NCI-H2029 treated with DMSO at 0.1 percent for 48 hours (cell line): ENCODE results near the gene ANKRD16.
"Not testable (repeated sequence)": the region's sequence is repeated elsewhere in the genome, so short reads cannot be mapped to it uniquely, and the experiment has no call there.

Experiments
- DNase-seq: peaks from one replicate; lab custom pipeline; 2025; lab: John Stamatoyannopoulos, UW

ANKRD16 gene

DNA sequence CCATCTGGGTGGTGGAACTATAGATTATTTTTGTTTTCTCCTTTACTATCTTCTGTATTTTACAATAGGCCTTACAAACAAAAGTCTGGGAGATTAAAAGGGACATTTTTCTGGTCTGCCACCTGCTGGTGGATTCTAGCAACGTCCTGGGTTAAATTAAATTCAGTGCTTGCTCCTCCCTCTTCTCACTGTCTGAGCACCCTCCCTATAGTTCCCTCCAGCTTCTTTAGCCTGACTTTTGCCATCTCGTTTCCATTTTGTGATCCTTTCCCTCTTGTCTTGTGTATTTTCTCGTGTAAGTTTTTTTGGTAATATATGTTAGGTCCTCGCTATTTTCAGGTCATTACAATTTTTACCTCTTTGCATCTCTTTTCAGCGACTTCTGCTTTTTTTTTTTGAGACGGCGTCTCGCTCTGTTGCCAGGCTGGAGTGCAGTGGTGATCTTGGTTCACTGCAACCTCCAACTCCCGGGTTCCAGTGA lies 16.1 kb downstream of the ANKRD16 start:
- peak; percentile 1 for DNase-seq

DNA sequence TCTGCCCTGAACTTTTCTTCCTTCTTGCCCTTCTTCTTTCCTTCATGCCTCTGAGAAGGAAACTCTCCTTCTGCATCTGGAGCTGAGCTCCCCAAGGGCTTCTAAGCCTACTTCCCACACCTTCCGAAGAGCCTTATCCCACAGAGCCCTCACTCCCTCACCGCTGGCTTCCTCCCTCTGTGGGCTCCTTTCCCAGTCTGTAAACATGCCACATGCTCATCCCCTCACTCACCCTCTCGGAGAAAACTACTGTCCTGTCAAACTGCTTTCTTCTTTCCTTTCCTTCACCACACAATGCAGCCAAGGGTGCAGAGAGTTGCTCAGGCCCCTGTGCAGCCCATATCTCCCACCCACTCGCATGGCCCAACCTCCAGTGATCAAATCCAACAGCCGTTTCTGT lies 18.1 kb downstream of the ANKRD16 start:
- no peak for DNase-seq

DNA sequence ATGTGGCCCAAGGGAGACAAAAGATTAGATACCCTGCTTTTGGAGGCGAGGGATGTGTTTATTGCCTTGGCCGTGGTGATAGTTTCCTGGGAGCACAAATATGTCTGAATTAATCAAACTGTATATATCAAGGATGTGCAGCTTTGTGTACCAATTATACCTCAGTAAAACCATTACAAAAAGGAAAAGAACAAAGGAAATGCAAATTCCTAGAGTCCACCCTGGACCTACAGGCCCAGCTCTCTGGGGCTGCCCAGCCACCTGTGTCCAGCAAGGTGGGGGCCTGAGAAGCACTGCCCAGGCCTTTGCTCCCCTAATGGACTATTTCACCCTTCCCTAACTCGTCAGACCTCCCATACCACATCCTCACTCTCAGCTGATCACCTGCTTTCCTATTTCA lies 20.5 kb downstream of the ANKRD16 start:
- no peak for DNase-seq

DNA sequence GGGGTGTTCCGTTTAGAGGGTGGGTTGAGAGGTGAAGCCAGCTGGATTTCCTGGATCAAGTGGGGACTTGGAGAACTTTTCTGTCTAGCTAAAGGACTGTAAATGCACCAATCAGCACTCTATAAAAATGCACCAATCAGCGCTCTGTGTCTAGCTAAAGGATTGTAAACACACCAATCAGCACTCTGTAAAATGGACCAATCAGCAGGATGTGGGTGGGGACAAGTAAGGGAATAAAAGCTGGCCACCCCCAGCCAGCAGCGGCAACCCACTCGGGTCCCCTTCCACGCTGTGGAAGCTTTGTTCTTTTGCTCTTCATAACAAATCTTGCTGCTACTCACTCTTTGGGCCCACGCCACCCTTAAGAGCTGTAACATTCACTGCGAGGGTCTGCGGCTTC lies 21.3 kb downstream of the ANKRD16 start:
- DNase-seq, result not testable (repeated sequence)

DNA sequence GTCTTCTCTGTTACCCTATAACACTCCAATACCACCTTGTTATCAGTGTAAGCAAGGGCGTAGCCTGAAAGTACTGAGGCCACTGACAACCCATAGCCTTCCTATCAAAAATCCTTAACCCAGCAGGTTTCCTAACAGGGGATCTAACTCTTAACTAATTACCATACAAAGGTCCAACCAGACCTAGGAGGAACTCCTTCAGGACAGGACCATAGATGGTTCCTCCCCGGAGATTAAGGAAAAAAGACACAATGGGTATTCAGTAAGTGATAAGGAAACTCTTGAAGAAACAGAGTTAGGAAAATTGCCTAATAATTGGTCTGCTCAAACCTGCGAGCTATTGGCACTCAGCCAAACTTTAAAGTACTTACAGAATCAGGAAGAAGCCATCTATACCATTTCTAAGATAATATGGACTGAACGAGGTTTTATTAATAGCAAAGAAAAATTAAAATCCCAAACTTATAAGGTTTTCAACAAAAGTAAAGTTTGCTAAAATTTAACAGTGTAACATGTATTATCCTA lies 22.5 kb downstream of the ANKRD16 start:
- DNase-seq, result not testable (repeated sequence)

DNA sequence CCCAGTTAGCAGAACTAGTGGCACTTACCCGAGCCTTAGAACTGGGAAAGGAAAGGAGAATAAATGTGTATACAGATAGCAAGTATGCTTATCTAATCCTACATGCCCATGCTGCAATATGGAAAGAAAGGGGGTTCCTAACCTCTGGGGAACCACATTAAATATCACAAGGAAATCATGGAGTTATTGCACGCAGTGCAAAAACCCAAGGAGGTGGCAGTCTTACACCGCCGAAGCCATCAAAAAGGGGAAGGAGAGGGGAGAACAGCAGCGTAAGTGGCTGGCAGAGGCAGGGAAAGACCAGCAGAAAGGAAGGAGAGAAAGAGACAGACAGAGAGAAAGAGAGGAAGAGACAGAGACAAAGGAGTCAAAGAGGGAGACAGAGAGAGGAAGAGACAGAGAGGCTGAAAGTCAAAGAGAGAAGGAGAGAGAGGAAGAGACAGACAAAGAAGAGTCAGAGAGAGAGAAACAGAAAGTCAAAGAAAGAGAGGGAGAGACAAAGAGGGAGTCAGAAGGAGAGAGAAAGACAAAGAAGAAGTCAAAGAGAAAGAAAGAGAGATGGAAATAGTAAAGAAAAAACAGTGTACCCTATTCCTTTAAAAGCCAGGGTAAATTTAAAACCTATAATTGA lies 23.1 kb downstream of the ANKRD16 start:
- not testable (repeated sequence) for DNase-seq

DNA sequence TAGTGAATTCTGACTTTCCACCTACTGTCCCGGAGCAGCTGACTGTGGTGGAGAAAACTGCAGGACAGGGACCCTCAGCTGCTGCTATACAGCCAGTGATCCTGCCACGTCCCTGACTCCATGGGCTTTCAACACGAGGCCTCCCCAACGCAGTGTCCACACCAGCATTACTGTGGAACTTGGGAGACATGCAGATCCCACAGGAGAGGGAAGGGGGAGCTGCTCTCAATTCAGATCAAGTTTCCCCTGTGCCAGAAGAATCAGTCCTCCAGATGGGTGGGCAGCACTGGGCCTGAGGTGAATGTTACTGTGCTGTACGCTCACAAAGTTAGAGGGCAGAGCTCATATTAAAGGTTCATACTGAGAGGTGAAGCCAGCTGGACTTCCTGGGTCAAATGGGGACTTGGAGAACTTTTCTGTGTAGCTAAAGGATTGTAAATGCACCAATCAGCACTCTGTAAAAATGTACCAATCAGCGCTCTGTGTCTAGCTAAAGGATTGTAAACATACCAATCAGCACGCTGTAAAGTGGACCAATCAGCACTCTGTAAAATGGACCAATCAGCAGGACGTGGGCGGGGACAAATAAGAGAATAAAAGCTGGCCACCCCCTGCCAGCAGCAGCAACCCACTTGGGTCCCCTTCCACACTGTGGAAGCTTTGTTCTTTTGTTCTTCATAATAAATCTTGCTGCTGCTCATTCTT lies 26.6 kb downstream of the ANKRD16 start:
- DNase-seq, result not testable (repeated sequence)

DNA sequence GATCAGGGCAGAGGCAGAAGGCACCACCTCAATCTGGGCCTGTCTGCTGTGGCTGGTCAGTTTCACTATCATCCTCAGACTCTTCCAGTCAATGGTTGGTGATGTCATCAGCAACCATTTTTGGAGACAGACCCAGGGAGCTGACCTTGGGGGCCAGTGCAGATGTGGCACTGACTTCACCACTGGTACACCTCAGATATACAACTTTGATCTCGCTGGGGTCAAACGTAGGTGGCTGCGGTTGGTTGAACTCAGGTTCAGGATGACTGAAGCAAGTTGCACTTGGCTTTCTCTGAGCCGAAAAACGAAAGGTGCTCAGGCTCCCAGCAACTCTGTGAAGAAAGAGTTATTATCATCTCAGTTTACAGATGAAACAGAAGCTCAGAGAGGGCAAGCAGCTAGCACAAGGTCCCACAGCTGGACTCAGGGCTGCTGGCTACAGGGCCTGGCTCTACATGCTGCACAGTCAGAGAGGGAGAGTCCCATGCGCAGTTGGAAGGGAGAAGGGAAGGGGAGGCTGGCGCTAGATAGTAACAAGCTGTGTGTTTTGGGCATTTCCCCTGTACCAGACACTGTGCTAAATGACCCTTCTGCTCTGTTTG lies 27.2 kb downstream of the ANKRD16 start:
- DNase-seq, result no peak

DNA sequence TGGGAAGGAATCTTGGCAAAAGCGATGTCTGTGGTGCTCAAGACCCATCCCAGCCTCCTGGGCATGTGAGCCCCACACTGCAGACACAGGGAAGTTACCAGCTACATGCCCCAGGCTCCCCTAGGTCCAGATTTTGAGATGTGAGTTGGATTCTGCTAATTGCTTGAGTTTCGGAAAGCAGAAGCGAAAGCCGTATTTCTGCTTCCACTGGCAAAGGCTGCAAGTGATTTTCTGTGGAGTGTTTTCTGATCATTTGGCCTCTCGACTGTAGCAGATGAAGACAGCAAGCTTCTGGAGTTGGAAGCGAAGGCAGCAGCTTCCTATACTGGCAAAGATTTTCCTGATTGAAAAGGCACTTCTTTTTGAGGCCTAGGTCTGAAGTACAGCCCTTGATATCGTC lies 29.6 kb downstream of the ANKRD16 start:
- DNase-seq, result no peak

DNA sequence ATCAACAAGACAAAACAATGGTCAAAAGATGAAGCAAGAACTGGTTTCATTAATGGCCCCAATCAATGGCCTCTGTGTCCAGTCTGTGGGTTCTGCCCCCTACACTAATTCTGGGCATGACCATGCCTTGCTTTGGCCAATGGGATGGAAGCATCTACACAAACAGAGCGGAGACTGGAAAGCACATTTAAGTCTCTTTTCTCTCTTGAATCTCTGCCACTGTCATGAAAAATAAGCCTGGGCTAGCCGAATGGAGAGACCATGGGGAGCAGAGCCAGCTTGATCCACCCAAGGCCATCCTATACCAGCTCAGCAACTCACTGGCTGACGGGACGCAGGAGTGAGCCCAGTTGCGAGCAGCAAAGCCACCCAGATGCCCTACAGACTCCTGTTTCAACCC lies 30.9 kb downstream of the ANKRD16 start:
- no peak for DNase-seq

DNA sequence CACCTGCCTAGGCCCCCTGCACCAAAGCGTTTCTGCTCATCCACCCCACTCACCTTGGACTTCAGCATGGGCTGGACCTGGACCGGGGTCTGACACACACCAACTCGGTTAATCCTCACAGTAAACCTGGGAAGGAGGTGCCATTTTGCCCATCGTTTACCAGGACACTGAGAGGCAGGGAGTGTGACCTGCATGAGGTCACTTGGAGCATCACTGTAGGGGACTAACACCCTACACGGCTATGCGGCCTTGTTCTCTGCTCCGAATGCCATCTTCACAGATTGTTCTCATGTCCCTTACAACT lies 33.0 kb downstream of the ANKRD16 start:
- no peak for DNase-seq

DNA sequence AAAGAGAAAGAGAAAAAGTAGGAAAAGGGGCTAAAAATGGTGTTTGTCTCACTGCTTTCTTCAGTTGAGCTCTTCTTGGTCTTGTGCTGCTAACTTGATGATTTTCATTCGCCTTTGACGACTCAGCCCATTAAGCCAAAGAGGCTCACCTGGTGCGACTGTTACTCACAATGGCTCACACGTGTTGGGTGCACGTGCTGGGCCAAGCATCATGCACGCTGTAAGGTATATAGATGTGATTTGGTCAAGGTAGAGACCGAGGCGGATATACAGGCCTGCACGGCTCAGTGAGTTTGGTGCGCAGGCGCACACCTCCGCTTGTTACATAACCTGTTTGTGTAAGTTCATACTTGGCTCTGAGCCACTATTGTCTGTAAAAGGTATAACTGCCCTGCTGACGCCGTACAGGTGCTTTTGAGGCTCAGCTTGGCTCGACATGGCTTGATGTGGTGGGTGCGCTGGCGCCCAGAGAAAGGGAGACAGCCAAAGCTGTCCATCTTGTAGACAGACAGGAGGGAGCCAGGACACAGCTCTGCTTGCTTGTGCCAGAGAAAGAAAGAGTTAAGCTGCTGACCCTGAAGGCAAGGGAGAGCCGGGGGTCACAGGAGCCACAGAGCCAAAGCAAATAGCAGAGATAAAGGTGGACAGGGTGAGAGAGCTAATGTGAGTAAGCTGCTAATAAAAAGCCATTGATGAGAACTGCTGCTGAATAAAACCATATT lies 33.6 kb downstream of the ANKRD16 start:
- no peak for DNase-seq

DNA sequence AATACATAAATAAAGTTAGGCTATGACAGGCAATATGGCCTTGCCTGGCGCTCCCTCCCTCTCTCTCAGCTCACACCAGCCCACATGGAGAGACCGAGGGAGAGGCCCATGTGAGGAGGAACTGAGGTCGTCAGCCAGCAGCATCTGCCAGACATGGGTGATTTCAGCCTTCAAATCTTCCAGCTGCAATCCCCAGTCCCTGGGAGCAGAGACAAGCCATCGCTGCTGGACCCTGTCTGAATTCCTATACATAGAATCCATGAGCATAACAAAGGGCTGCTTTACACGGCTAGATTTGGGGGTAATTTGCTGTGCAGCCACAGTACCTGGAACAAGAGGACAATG lies 35.6 kb downstream of the ANKRD16 start:
- DNase-seq, result no peak

DNA sequence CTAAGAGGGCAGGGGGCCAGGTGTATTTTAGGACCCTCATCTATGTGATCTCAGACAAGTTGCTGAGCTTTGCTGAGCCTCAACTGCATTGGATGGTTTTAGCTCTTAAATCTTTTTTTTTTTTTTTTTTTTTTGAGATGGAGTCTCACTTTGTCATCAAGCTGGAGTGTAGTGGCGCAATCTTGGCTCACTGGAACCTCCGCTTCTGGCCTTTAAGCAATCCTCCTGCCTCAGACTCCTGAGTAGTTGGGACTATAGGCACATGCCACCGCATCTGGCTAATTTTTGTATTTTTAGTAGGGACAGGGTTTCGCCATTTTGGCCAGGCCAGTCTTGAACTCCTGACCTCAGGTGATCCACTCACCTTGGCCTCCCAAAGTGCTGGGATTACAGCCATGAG lies 43.0 kb downstream of the ANKRD16 start:
- DNase-seq, result not testable (repeated sequence)

DNA sequence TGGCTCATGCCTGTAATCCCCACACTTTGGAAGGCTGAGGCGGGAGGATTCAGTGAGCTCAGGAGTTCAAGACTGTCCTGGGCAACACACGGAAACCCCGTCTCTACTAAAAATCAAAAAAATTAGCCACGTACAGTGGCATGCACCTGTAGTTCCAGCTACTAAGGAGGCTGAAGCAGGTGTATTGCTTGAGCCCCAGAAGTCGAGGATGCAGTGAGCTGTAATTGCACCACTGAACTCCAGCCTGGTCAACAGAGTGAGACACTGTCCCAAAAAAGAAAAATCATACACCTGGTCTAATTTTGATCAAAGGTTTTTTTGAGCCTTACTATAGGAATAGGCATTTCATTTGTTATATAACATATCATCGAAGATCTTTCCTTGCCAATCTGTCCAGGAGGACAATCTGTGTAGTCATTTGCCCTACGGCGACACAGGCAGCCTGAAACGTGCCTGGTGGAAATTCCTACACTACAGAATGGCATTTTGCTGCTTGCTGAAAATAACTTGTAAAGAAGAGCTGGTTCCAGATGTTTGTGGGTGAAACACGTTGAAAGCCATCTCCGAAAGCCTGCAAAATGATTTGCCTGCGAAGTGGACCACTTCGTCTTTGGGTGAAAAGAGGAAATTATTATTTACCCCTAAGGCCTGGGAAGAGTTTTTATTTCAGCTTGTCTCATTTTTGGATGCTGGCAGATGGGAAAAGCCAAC lies 45.2 kb downstream of the ANKRD16 start:
- no peak for DNase-seq

DNA sequence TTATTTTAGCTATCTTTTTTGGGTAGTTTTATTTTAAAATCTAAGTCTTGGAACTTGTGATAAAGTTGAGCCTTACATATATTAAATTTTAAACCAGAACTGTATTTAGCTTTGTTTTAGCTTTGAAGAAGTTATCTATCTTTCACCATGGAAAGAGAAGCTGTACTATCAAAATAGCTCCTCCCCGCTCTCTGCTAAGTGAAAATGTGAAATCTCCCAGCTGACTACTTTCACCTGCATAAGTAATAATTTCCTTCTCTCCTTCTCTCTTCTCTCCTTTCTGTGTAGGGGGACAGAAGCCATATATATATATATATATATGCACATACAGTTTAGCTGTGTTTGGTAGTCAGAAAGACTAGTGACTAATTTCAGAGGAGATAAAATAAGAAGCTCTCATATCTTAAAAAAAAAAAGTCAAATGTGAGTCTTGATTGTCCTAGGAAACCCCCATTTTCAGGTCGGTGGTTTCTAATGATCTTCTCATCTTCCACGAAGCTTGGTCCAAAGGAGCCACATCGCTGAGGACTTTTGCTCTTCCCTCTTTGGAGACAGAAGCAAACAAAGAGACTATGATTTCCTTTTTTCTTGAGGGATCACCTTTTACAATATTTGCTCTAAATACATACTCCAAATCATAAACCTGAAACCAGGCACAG lies 45.9 kb downstream of the ANKRD16 start:
- DNase-seq, result no peak

DNA sequence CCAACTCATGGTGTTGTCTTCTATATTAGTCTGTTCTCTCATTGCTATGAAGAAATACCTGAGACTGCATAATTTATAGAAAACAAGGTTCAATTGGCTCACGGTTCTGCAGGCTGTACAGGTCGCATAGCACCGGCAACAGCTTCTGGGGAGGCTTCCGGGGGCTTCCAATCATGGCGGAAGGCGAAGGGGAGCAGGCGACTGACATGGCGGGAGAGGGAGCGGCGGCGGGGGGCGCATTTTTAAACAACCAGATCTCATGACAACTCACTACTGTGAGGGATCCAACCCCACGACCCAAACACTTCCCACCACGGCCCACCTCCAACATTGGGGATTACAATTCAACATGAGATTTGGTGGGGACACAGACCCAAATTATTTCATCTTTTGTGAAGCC lies 47.7 kb downstream of the ANKRD16 start:
- DNase-seq, result no peak

DNA sequence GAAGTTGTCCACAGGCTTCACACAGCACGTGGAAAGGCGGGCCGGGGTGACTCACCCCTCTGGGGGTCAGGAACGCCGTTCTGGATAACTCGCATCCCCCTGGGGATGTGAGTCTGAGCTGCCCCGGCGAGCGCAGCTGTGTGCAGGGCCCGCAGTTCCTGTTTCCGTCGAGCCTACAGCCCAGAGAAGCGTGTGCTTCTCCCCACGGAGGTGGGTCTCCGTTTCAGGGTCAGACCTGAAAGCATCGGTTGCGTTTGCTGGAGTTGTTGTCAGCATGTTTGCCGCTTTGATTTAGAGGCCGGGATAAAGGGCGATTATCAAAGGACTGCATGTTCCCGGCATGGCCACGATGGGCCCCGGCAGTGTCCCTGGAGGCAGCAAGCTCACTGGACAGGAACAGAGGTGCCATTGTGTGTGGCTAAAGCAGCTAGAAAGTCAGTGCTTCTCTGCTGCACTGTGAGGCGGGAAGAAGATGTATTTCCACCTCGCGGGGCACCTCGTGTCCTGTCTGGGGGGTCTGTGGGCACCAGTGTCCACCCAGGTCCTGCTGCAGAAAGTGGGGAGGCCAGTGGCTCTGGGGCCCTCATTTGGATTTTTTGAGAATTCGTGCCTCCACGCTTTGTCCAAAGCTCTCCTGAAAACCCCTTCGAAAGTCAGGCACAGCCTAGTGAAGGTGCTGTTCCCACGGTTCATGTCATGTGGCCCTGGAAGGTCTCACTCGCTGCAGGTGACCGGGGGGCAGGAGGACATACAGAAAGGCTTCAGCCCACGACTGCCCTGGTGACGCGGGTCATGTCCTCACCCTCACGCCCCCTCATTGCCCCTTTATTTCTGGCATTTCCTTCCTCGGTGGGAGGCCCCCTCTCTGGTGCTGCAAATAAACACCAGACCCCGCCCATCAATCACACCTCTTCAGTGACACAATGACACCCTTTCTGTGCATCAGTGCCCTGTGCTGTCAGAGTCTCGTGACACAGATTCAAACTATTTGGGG lies 49.1 kb downstream of the ANKRD16 start:
- no peak for DNase-seq

DNA sequence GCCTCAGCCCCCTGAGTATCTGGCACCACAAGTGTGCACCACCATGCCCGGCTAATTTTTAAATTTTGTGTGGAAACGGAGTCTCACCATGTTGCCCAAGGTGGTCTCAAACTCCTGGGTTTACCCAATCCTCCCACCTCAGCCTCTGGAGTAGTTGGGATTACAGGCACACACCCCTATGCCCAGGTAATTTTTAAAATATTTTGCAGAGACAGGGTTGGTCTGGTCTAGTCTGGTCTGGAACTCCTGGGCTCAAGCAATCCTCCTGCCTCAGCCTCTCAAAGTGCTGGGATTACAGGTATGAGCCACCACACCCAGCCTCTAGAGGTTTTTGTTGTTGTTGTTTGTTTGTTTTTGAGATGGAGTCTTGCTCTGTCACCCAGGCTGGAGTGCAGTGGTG lies 53.5 kb downstream of the ANKRD16 start:
- not testable (repeated sequence) for DNase-seq

DNA sequence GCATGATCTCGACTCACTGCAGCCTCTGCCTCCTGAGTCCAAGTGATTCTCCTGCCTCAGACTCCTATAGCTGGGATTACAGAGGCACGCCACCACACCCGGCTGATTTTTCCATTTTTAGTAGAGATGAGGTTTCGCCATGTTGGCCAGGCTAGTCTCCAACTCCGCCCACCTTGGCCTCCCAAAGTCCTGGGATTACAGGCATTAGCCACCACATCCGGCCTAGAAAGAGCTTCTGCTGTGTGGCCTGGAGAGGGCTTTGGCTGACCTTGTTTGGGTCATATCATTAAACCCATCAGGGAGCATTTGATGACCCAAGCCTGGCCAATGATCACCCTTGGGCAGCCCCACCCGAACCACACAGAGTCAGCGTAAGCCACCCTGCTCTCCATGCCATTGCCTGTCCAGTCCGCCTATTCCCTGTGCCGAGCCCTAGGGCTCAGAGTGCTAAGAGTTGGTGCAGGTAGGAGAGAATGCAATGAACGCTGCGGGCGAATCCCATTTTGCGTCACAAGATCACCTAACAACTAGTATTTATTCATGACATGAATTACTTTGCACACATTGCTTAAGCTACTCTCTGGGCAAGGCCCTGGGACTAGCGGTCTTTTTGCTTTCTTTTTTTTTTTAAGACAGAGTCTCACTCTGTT lies 54.1 kb downstream of the ANKRD16 start:
- no peak for DNase-seq
